IMR-90 (cell line): ENCODE measurements around the gene UBE2K. TPM values are rescaled to one million over a fixed set of nuclear protein-coding genes. Genes with fewer than 3 reads are reported as not detected.

Experiments used
- ATAC-seq: fragments of 200-7000 bp; cut with Tn5 transposase; 2 replicates; pipeline ENCODE4 v1.9.1; 2020; ENCODE audit warnings: low read depth, mild to moderate bottlenecking, moderate library complexity
- BruUV-seq: library from RNA; stranded (reverse); fragments of 400-500 nt; replicated peaks from 2 replicates; lab custom pipeline; 2021; lab: Mats Ljungman, UMichigan
- CTCF ChIA-PET: fragments of 300-600 bp; formaldehyde crosslinking; extraction: SDS; loops from one replicate; lab custom pipeline; 2021; ENCODE audit warnings: antibody characterized with exemption; lab: Yijun Ruan, JAX
- POLR2A ChIA-PET: fragments of 300-600 bp; sonication (Branson Sonifier 250); formaldehyde crosslinking; loops from one replicate; lab custom pipeline; 2022; ENCODE audit warnings: antibody characterized with exemption; ENCODE audit not compliant: unreplicated experiment; lab: Charles Lee
- DNase-seq: peaks from one replicate; pipeline ENCODE4 v3.0.0; 2013
- H2AFZ ChIP-seq: replicated peaks from 2 replicates; pipeline ENCODE3; 2013; ENCODE audit warnings: low read length, mild to moderate bottlenecking; ENCODE audit not compliant: poor library complexity
- H2AK5ac ChIP-seq: 2 replicates; pipeline ENCODE4 v1.6.1; 2013; ENCODE audit warnings: low read depth, low read length, inconsistent platforms
- H2AK9ac ChIP-seq: replicated peaks from 2 replicates; pipeline ENCODE3; 2013; ENCODE audit warnings: mild to moderate bottlenecking, low read depth, low read length, moderate library complexity; ENCODE audit not compliant: poor library complexity
- H2BK120ac ChIP-seq: 2 replicates; pipeline ENCODE4 v1.6.1; 2013; ENCODE audit warnings: low read depth, low read length, inconsistent platforms
- H2BK15ac ChIP-seq: 3 replicates; pipeline ENCODE4 v1.6.1; 2013; ENCODE audit warnings: low read depth, low read length, inconsistent platforms
- H2BK20ac ChIP-seq: 2 replicates; pipeline ENCODE4 v1.6.1; 2013; ENCODE audit warnings: low read depth, mild to moderate bottlenecking, inconsistent platforms, low read length, moderate library complexity
- H2BK5ac ChIP-seq: 2 replicates; pipeline ENCODE4 v1.6.1; 2013; ENCODE audit warnings: mild to moderate bottlenecking, low read depth, low read length, inconsistent platforms; ENCODE audit not compliant: poor library complexity, severe bottlenecking
- H3K14ac ChIP-seq: replicated peaks from 2 replicates; pipeline ENCODE4 v1.6.1; 2013; ENCODE audit warnings: low read depth, low read length, inconsistent platforms
- H3K18ac ChIP-seq: 2 replicates; pipeline ENCODE4 v1.6.1; 2013; ENCODE audit warnings: low read depth, low read length, control low read depth
- H3K23ac ChIP-seq: 2 replicates; pipeline ENCODE4 v1.6.1; 2013; ENCODE audit warnings: low read depth, low read length, inconsistent platforms
- H3K27ac ChIP-seq: 2 replicates; pipeline ENCODE4 v1.5.1; 2013; ENCODE audit warnings: mild to moderate bottlenecking, control low read depth, low read length; ENCODE audit not compliant: insufficient read depth
- H3K27me3 ChIP-seq: 2 replicates; pipeline ENCODE4 v1.6.1; 2013; ENCODE audit warnings: low read length; ENCODE audit not compliant: control insufficient read depth, insufficient read depth
- H3K36me3 ChIP-seq: 2 replicates; pipeline ENCODE4 v1.6.1; 2013; ENCODE audit warnings: low read length, mixed read lengths; ENCODE audit not compliant: control insufficient read depth, insufficient read depth
- H3K4ac ChIP-seq: 2 replicates; pipeline ENCODE4 v1.6.1; 2013; ENCODE audit warnings: low read depth, low read length, inconsistent platforms
- H3K4me1 ChIP-seq: 2 replicates; pipeline ENCODE4 v1.6.1; 2013; ENCODE audit warnings: low read length, mixed read lengths; ENCODE audit not compliant: control insufficient read depth, insufficient read depth
- H3K4me2 ChIP-seq: 2 replicates; pipeline ENCODE4 v1.6.1; 2013; ENCODE audit warnings: low read depth, mild to moderate bottlenecking, control low read depth, low read length, moderate library complexity
- H3K4me3 ChIP-seq: 2 replicates; pipeline ENCODE4 v1.5.1; 2013; ENCODE audit warnings: low read depth, mild to moderate bottlenecking, control low read depth, low read length, moderate library complexity; ENCODE audit not compliant: insufficient read depth
- H3K56ac ChIP-seq: 2 replicates; pipeline ENCODE4 v1.6.1; 2013; ENCODE audit warnings: low read length, inconsistent platforms; ENCODE audit not compliant: insufficient read depth; ENCODE audit errors: extremely low read depth
- H3K79me1 ChIP-seq, 2 experiments: 2 replicates each; pipeline ENCODE4 v1.6.1; 2013; ENCODE audit warnings: low read length in 2 of 2, inconsistent platforms in 1 of 2, low read depth in 1 of 2
- H3K9ac ChIP-seq: 2 replicates; pipeline ENCODE4 v1.6.1; 2013; ENCODE audit warnings: low read depth, low read length, control low read depth
- H3K9me1 ChIP-seq: 2 replicates; pipeline ENCODE4 v1.6.1; 2013; ENCODE audit warnings: low read length, inconsistent platforms; ENCODE audit not compliant: insufficient read depth
- H3K9me3 ChIP-seq: 2 replicates; pipeline ENCODE4 v1.6.1; 2013; ENCODE audit warnings: low read length; ENCODE audit not compliant: control insufficient read depth, insufficient read depth
- H4K20me1 ChIP-seq: 2 replicates; pipeline ENCODE4 v1.6.1; 2013; ENCODE audit warnings: low read length, inconsistent platforms; ENCODE audit not compliant: insufficient read depth
- H4K5ac ChIP-seq: 2 replicates; pipeline ENCODE4 v1.6.1; 2013; ENCODE audit warnings: mild to moderate bottlenecking, low read depth, low read length, control low read depth
- H4K8ac ChIP-seq, 2 experiments: 2 replicates each; pipeline ENCODE4 v1.6.1; 2013; ENCODE audit warnings: low read depth in 2 of 2, low read length in 2 of 2, control low read depth in 1 of 2, inconsistent platforms in 1 of 2
- H4K91ac ChIP-seq: 2 replicates; pipeline ENCODE4 v1.6.1; 2013; ENCODE audit warnings: low read depth, low read length, inconsistent platforms; ENCODE audit not compliant: insufficient read depth
- BHLHE40 ChIP-seq: fragments of 150-350 bp; IDR thresholded peaks from 2 replicates; pipeline ENCODE4 v1.6.1; 2016; ENCODE audit warnings: mild to moderate bottlenecking, low read depth, low read length
- CHD1 ChIP-seq: IDR thresholded peaks from 2 replicates; pipeline ENCODE4 v1.6.1; 2012; ENCODE audit warnings: low read depth, low read length, improper control_type of control experiment
- FOS ChIP-seq: fragments of 150-350 bp; IDR thresholded peaks from 2 replicates; pipeline ENCODE4 v1.6.1; 2016; ENCODE audit warnings: low read depth, low read length
- NFE2L2 ChIP-seq: fragments of 150-350 bp; IDR thresholded peaks from 2 replicates; pipeline ENCODE4 v1.6.1; 2016; ENCODE audit warnings: low read depth, mild to moderate bottlenecking, low read length
- RAD21 ChIP-seq: IDR thresholded peaks from 2 replicates; pipeline ENCODE4 v1.6.1; 2012; ENCODE audit warnings: low read length, improper control_type of control experiment
- RCOR1 ChIP-seq: IDR thresholded peaks from 2 replicates; pipeline ENCODE4 v1.6.1; 2012; ENCODE audit warnings: mild to moderate bottlenecking, low read length, improper control_type of control experiment; ENCODE audit not compliant: insufficient replicate concordance
- WGBS, 2 experiments: methylation state at CpG; one replicate each; pipeline versions ENCODE4 v1.1.5 to v1.1.7; 2013; ENCODE audit warnings: missing lambda C conversion rate in 2 of 2; ENCODE audit not compliant: insufficient read length in 1 of 2; ENCODE audit errors: extremely low coverage in 2 of 2; 5-methylcytosine and 5-hydroxymethylcytosine counted together
- dilution Hi-C: fragments of 300-500 bp; cut with HindIII; formaldehyde crosslinking; loops from one replicate; pipeline ENCODE4 v1.14.3; 2018; ENCODE audit warnings: low sequenced_read_pairs; ENCODE audit not compliant: unreplicated experiment
- in situ Hi-C: fragments of 300-500 bp; cut with MboI; formaldehyde crosslinking; loops from 3 replicates; pipeline ENCODE4 v1.14.3; 2019; ENCODE audit warnings: low sequenced_read_pairs, inconsistent platforms, mixed read lengths
- intact Hi-C: fragments of 100-400 bp; cut with micrococcal nuclease; formaldehyde crosslinking; loops from 2 replicates; pipeline ENCODE4 v1.10.0; 2022
- polyA plus RNA-seq, 3 experiments: library from polyadenylated mRNA; depleted of rRNA; stranded (reverse); fragments of >200 nt; gene quantifications; 2 replicates each; pipeline ENCODE4 v1.2.3, GENCODE V29; 2012; ENCODE audit warnings: low replicate concordance in 1 of 3
- total RNA-seq: library from RNA; depleted of rRNA; stranded (reverse); fragments of >200 nt; gene quantifications from 2 replicates; pipeline ENCODE4 v1.2.3, GENCODE V29; 2012
- TF ChIP-seq, protein P1 (sequence below): fragments of 150-350 bp; IDR thresholded peaks from 2 replicates; pipeline ENCODE4 v1.6.1; 2017; ENCODE audit warnings: mild to moderate bottlenecking, antibody characterized with exemption, low read length, low read depth

UBE2K gene
- total and polyA plus RNA-seq, 2 of the 4 experiments (the other 2 are of a cell fraction): 17.7 to 44.8 TPM

- Histone ChIP-seq H3K4me2 (no peak overlapping the region), H2BK20ac (no peak overlapping the region), H3K18ac (no peak overlapping the region), H2BK15ac (no peak overlapping the region), H3K27me3 (no peaks in the 10 kb centered on the region), H2BK120ac (no peak overlapping the region), H2AK5ac (no peak overlapping the region), H4K8ac (no peak overlapping the region), H3K9me1 (no peaks in the 10 kb centered on the region), H4K91ac (no peak overlapping the region), H3K23ac (no peak overlapping the region), H4K5ac (no peak overlapping the region), H3K27ac (no peak overlapping the region), H3K9ac (no peak overlapping the region), H3K56ac (no peak overlapping the region), H2BK5ac (no peak overlapping the region), H2AK9ac (no peak overlapping the region), H4K20me1 (no peaks in the 10 kb centered on the region; the same call in 1 of the 2 replicates), H3K79me1 (no peaks in the 10 kb centered on the region), H3K36me3 (no peaks in the 10 kb centered on the region), H3K4me3 (no peak overlapping the region), H2AFZ (no peak overlapping the region), H3K4me1 (no peaks in the 10 kb centered on the region), H3K9me3 (no peaks in the 10 kb centered on the region), H3K14ac (no peak overlapping the region), H3K4ac (no peak overlapping the region)
- ChIA-PET CTCF (no interaction called here), POLR2A (no interaction called here)
- ATAC-seq: no peak
- no TSS peak for BruUV-seq
- DNase-seq: no peak
- intact Hi-C loops (no loop called here), dilution Hi-C loops (no loop called here), in situ Hi-C loops (no loop called here)
- no CpG with 5 or more reads among the region's 8 CpGs for WGBS, 2 experiments
- TF ChIP-seq RAD21: no peak
- TF ChIP-seq CHD1: no peak
- no peak for TF ChIP-seq FOS
- no peak for TF ChIP-seq BHLHE40
- no peak for TF ChIP-seq RCOR1
- TF ChIP-seq NFE2L2: no peak
- TF ChIP-seq, protein P1, sequence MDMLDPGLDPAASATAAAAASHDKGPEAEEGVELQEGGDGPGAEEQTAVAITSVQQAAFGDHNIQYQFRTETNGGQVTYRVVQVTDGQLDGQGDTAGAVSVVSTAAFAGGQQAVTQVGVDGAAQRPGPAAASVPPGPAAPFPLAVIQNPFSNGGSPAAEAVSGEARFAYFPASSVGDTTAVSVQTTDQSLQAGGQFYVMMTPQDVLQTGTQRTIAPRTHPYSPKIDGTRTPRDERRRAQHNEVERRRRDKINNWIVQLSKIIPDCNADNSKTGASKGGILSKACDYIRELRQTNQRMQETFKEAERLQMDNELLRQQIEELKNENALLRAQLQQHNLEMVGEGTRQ: no peak
Measured at GRCh38 chr4:39808231-39808749, 110.4 kb downstream of the UBE2K start.
